SK-MEL-5 (cell line): ENCODE measurements around the gene CDH4. TPM values are rescaled to one million over a fixed set of nuclear protein-coding genes. Genes with fewer than 3 reads are reported as not detected.

Source experiments
- DNase-seq: peaks from one replicate; pipeline ENCODE4 v3.0.0-alpha.2; 2016; ENCODE audit warnings: low read depth, low spot score
- in situ Hi-C: cut with HindIII; loops from 2 replicates; pipeline ENCODE4 v1.10.0; 2016; ENCODE audit warnings: low sequenced_read_pairs, high pct_unique_total_duplicates, low pct_unique_long_range_greater_than_20kb
- total RNA-seq: library from RNA; depleted of rRNA; stranded (reverse); fragments of >200 nt; shearing (Covaris generic); gene quantifications from 2 replicates; pipeline ENCODE4 v1.2.3, GENCODE V29; 2014

Gene CDH4
- total RNA-seq, 1 experiment from 2014 or later, result not detected

DNA sequence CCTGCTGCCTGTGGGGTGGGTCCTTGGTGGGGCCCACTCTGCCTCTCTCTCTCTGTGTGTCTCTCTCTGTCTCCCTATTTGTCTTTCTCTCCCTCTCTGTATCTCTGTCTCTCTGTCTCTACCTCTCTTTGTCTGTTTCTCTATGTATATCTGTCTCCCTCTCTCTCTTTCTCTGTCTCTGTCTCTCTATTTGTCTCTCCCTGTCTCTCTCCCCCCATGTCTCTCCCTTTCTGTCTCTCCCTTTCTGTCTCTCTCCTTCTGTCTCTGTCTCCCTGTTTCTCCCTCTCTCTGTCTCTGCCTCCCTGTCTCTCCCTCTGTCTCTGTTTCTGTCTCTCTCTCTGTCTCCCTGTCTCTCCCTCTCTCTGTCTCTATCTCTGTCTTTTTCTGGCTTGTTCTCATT, 353.2 kb downstream of the CDH4 start:
- in situ Hi-C loops, result no loop called here
- DNase-seq, result no peak

DNA sequence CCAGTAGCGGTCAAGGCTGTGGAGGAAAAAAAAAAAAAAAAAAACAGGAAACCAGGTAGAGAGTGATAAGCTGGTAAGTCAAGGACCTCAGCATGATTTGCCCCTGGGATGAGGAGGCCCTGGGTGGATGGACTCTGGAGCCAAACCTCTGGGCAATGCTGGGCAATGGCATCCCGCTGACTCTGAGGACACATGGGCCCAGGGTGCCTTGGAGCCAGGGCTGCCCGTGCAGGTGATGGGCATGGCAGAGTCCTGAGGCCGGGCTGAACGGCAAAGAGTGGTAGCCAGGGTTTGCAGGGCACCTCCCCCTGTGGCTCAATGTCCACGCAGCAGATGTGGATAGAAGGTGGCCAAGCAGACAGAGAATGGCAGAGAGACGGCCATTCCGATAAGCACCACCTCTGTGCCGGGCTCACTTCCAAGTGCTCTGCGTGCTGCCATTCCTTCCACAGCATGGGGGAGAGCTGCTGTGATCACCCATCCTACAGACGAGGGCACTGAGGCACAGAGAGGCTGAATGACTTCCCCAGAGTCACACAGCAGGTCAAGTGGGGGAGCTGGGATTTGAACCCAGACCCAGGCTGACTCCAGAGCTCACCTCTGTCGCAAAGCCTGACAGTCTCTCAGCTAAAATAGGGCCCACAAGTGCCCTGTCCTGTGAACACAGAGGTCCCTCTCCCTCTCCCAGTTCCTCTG, 353.9 kb downstream of the CDH4 start:
- in situ Hi-C loops, result no loop called here

GRCh38 chr20:61608275-61609085, 356.4 kb downstream of the CDH4 start:
- DNase-seq, result no peak
- in situ Hi-C loops, result no loop called here

More for the DNA sequence above, 353.9 kb downstream of the CDH4 start:
- DNase-seq, result no peak

GRCh38 chr20:61609461-61609860, 357.4 kb downstream of the CDH4 start:
- no peak for DNase-seq
- in situ Hi-C loops, result no loop called here

DNA sequence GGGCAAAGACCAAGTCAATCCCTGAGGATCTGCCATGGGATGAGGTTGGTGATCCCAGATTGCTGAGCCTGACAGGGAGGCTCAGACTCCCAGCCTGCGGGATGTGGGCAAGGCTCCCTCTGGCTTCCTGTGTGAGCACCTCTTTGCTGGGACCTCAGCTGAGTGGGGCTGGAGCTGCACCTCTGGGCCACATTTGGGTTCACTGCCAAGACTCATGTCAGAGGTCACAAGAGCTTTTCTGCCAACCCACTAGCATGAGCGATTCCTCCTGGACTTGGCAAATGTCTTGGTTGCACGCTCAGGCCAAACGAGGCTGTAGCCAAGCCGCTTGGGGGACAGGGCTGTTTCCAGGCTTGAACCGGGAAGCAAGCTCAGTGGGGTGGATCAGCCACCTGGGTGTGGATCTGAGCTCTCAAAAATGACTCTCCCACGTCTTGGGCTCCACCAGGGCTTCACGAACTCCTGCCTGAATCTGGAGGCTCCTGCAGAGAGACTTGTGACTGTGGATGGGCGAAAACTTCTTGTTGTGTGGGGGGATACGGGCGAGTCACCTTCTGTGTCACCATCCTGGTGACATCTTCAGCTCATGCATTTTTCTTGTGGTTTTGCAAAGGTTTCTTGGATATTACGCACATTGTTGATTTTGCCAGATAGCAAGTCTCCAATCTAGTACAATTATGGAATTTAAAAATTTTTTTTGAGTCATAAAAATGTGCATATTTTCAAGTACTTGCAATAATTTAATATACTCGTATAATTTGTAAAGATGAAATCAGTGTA, 359.5 kb downstream of the CDH4 start:
- in situ Hi-C loops, result no loop called here
- DNase-seq, result no peak

GRCh38 chr20:61613917-61614705, 362.1 kb downstream of the CDH4 start:
- in situ Hi-C loops, result no loop called here
- no peak for DNase-seq

DNA sequence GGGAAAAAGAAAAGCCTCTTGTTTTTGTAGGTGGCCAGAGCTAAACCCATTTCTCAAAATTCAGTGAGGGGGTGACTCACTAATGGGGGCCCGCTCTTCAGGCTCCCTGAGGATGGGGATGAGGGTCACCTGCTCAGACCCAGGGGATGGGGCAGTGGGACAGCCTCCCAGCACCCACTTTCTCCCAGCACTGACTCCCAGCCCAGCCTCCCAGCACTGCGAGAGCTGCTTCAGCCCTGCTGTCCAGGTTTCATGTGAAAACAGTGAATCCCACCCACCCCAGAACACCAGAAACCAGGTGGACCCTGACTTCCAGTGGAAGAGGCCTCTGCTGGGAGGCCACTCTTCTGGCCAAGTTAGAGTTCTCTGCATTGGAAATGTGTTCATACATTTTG, 362.6 kb downstream of the CDH4 start:
- DNase-seq, result no peak
- in situ Hi-C loops, result no loop called here

DNA sequence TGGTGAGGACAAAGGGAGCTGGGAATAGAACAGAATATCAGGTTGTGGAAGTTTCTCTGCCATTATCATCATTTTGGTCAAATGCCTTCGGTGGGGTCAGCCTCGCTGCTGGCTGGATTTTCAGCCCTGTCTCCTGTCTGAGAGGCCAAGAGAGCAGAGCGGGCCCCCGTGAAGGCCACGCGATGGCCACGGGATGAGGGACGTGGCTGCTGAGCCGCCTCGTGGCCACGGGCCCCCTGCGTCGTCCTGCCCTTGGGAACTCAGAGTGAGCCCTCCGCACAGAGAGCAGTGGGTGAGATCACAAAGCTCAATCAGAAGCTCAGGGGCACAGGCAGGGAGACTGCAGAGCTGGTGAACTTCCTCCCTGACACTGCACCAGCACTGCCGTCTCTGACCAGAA, 363.7 kb downstream of the CDH4 start:
- in situ Hi-C loops, result no loop called here
- no peak for DNase-seq

DNA sequence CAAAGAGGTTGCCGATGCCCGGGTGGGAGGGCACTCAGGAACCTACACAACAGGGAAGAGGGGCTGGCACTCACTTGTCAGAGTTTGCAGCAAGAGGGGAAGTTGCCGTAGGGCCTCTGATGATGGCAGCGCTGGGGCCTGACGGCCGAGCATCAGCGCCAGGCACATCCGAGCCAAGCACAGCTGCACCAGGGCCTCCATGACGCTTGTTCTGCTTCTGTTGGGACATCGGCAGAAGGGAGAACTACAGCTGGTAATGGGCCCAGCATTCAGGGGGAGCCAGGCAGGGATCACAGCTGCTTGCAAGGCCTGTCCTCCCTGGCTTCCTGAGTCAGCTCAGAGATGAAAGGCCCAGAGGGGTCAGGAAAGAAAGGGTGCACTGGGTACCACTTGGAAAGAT, 367.7 kb downstream of the CDH4 start:
- in situ Hi-C loops, result no loop called here
- no peak for DNase-seq

- DNase-seq, result no peak
- in situ Hi-C loops, result no loop called here
These were observed 368.1 kb downstream of the CDH4 start for GRCh38 chr20:61620174-61620573.

DNA sequence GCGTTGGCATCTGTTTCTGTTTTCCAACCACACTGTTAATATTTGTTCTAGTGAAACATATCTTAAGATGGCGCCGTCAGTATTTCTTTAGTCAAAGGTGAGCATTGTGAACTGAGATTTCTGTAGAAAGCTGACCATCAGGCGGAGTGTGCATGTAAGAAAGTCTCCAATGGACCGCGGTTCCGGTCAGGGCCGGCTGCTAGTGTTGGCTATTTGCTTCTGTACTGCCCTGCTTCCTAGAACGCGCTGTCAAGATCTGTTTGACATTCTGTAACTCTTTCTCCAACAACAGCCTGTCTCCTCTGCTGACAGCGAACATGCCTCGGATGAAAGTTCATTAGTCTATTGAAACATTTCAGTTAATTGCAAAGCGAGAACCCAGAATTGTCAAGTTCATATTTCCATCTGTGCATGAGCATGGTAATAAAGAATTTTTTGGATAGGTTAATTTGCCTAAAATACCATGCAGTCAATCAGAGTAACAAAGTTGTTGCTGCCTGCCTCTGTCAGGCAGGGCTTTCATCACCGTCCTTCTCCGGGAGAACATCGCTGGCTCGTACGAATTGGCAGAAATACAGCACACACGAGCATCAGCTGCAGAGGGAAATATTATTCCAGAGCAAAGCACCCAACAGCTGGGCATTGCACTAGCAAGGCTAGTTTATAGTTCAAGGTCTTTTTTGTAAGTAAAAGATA, 369.1 kb downstream of the CDH4 start:
- in situ Hi-C loops, result no loop called here

GRCh38 chr20:61621852-61622251, 369.8 kb downstream of the CDH4 start:
- DNase-seq, result no peak
- in situ Hi-C loops, result no loop called here

More for the DNA sequence above, 369.1 kb downstream of the CDH4 start:
- DNase-seq, result no peak

GRCh38 chr20:61623451-61623850, 371.4 kb downstream of the CDH4 start:
- DNase-seq, result no peak
- in situ Hi-C loops, result no loop called here

DNA sequence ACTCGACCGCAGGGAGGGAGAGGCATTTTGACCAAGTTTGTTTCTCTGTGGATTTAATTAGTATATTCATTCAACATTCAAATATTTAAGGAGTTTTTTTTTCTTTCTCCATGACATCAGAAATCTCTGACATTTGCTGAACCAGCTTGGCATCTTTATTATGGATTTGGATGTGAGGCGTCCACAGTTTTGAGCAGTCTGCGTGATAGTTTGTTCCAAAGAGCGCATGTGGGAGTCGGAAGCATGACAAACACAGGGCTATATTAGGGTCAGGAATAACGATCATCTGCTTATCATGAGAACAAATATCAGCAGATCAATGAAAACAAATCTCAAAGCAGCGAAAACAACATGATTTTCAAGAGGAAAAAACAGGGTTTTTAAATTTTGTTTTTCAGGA, 373.2 kb downstream of the CDH4 start:
- in situ Hi-C loops, result no loop called here

GRCh38 chr20:61626412-61626811, 374.4 kb downstream of the CDH4 start:
- no peak for DNase-seq
- in situ Hi-C loops, result no loop called here

More for the DNA sequence above, 373.2 kb downstream of the CDH4 start:
- no peak for DNase-seq

DNA sequence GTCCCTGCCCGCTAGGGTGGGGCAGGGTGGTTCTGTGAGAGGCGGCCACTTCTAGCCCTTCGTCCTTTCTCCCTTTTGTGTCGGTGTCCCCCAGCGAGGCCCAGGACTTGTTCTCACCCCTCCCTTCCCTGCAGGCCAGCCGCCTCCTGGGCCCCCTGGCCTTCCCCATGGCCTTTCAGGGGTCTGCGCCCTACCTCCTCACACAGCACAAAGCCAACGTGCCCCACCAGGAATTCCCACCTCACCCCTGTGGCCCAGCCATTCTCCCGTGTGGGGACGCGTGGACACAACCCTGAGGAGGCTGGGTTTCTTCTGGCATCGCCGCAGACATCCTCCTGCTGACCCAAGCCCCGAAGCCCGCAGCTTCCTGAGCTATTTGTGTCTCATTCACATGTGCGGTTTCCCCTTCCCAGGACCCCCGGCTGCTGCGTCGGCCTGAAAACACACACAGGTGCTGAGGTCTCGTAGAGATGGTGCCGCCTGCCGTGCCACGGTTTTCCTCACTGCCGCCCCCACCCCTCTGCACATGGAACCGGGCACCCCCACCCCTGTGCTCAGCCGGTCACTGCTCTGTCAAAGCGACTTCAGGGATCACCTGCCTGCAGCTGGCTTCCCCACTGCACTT, 375.8 kb downstream of the CDH4 start:
- in situ Hi-C loops, result no loop called here
- DNase-seq, result no peak

DNA sequence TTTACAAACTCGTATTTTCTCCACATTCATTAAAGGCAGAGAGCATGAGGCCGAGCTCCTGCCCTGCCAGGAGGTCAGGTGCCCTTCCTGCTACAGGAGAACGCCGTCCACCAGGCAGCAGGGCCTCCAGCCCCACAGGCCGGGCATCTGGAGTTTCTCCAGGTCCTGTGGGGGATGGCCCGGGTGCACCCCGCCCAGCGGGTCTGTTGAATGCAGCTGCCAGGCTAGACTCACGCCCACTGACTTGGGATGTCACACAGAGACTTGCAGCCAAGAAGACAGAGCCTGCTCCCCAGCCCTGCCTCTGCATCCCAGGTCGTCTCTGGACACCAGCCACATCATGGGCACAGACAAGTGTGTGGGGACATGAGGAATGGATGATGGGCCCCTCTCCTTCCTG, 376.4 kb downstream of the CDH4 start:
- no peak for DNase-seq
- in situ Hi-C loops, result no loop called here
